Measurements from ENCODE around the gene TMEM164.

GRCh38 chrX:110013968-110014367 is 11.1 kb downstream of the TMEM164 start:
- TF ChIP-seq CTCF (conservative IDR thresholded peaks at IDR 0.05 in 1 of 2, IDR thresholded peaks at IDR 0.05 in 1 of 2; ENCODE audit: low read depth in 1 of 2, low read length in 2 of 2) (no peak), EZH2 (IDR thresholded peaks at IDR 0.05; ENCODE audit: low read length, missing control alignments) (no peak)
